HepG2 (cell line): Measurements from ENCODE around the gene FOXRED2. TPM values are rescaled to one million over a fixed set of nuclear protein-coding genes. Genes with fewer than 3 reads are reported as not detected.

Experiments used
- AGO1 ChIP-seq: fragments of 200-400 bp; formaldehyde crosslinking; IDR thresholded peaks from 2 replicates; pipeline ENCODE4 v1.6.1; 2017; ENCODE audit warnings: mild to moderate bottlenecking, low read depth, low read length, moderate library complexity; ENCODE audit not compliant: poor library complexity, severe bottlenecking
- ATRX ChIP-seq: sonication (generic); formaldehyde crosslinking; IDR thresholded peaks from 2 replicates; pipeline ENCODE4 v1.4.0; 2020; ENCODE audit warnings: missing genetic modification reagents, borderline replicate concordance
- JUND ChIP-seq: sonication (generic); formaldehyde crosslinking; IDR thresholded peaks from 2 replicates; pipeline ENCODE4 v1.8.0; 2022; ENCODE audit warnings: mild to moderate bottlenecking, missing genetic modification reagents
- KAT8 ChIP-seq: IDR thresholded peaks from 2 replicates; pipeline ENCODE4 v1.6.1; 2016; ENCODE audit warnings: missing genetic modification reagents, missing compliant biosample characterization
- POLR2G ChIP-seq: fragments of 200-400 bp; formaldehyde crosslinking; IDR thresholded peaks from 2 replicates; pipeline ENCODE4 v1.6.1; 2018; ENCODE audit warnings: mild to moderate bottlenecking, low read depth, low read length, moderate library complexity
- RARA ChIP-seq: IDR thresholded peaks from 2 replicates; pipeline ENCODE4 v1.6.1; 2016; ENCODE audit warnings: missing genetic modification reagents, missing compliant biosample characterization
- RARG ChIP-seq: sonication (generic); formaldehyde crosslinking; IDR thresholded peaks from 2 replicates; pipeline ENCODE4 v1.4.0; 2020; ENCODE audit warnings: low read depth, mild to moderate bottlenecking, missing genetic modification reagents
- RFXANK ChIP-seq: IDR thresholded peaks from 2 replicates; pipeline ENCODE4 v1.6.1; 2016
- SP5 ChIP-seq: IDR thresholded peaks from 2 replicates; pipeline ENCODE4 v1.6.1; 2016; ENCODE audit warnings: low read depth, borderline replicate concordance
- YEATS4 ChIP-seq: sonication (generic); formaldehyde crosslinking; IDR thresholded peaks from 2 replicates; pipeline ENCODE4 v1.4.0; 2020; ENCODE audit warnings: missing genetic modification reagents, borderline replicate concordance
- ZKSCAN5 ChIP-seq: sonication (generic); formaldehyde crosslinking; IDR thresholded peaks from 2 replicates; pipeline ENCODE4 v1.5.1; 2020; ENCODE audit warnings: mild to moderate bottlenecking, missing genetic modification reagents
- ZNF207 ChIP-seq: fragments of 450-650 bp; IDR thresholded peaks from 2 replicates; pipeline ENCODE4 v1.6.1; 2016; ENCODE audit warnings: antibody characterized with exemption, borderline replicate concordance
- ZNF468 ChIP-seq: sonication (generic); formaldehyde crosslinking; IDR thresholded peaks from 2 replicates; pipeline ENCODE4 v1.8.0; 2022; ENCODE audit warnings: mild to moderate bottlenecking, moderate library complexity, missing genetic modification reagents
- ZNF639 ChIP-seq: conservative IDR thresholded peaks from 2 replicates; pipeline ENCODE4 v1.6.1; 2018; ENCODE audit warnings: missing genetic modification reagents
- ZNF75D ChIP-seq: sonication (generic); formaldehyde crosslinking; IDR thresholded peaks from 2 replicates; pipeline ENCODE4 v1.8.1; 2023; ENCODE audit warnings: missing genetic modification reagents, mild to moderate bottlenecking, borderline replicate concordance
- ZNF790 ChIP-seq: sonication (generic); formaldehyde crosslinking; IDR thresholded peaks from 2 replicates; pipeline ENCODE4 v1.8.0; 2022; ENCODE audit warnings: missing genetic modification reagents, mild to moderate bottlenecking, borderline replicate concordance
- ZNF816 ChIP-seq: sonication (generic); formaldehyde crosslinking; IDR thresholded peaks from 2 replicates; pipeline ENCODE4 v1.8.0; 2022; ENCODE audit warnings: missing genetic modification reagents, mild to moderate bottlenecking, borderline replicate concordance
- polyA plus RNA-seq, 8 experiments: library from polyadenylated mRNA; depleted of rRNA in 3 of 8; stranded (reverse) in 7 of 8; unstranded in 1 of 8; fragments of >200 nt; fragmentation: Illumina TruSeq in 4 of 8; extraction: Trizol in 4 of 8; gene quantifications; 2 replicates each; pipeline versions ENCODE4 v1.2.1 to v1.2.3, GENCODE V29; 2011 to 2016; ENCODE audit warnings: low read depth in 4 of 8, missing spikeins in 1 of 8, mixed read lengths in 1 of 8; ENCODE audit not compliant: insufficient read depth in 1 of 8
- total RNA-seq, 5 experiments: library from RNA; depleted of rRNA; stranded (reverse); fragments of >200 nt; fragmentation: Illumina TruSeq; extraction: Trizol; gene quantifications; 2 replicates each; pipeline ENCODE4 v1.2.3, GENCODE V29; 2016; ENCODE audit warnings: low read depth in 1 of 5
- TF ChIP-seq, protein P1 (sequence below): sonication (generic); formaldehyde crosslinking; IDR thresholded peaks from 2 replicates; pipeline ENCODE4 v1.4.0; 2020; ENCODE audit warnings: missing genetic modification reagents, borderline replicate concordance
- TF ChIP-seq, protein P2 (sequence below): sonication (generic); formaldehyde crosslinking; conservative IDR thresholded peaks from 2 replicates; pipeline ENCODE4 v1.8.1; 2023; ENCODE audit warnings: missing genetic modification reagents
- TF ChIP-seq, protein P3 (sequence below): sonication (generic); formaldehyde crosslinking; IDR thresholded peaks from 2 replicates; pipeline ENCODE4 v1.8.0; 2022; ENCODE audit warnings: low read depth, missing genetic modification reagents

The FOXRED2 gene
- total and polyA plus RNA-seq, 2 of the 13 experiments (the other 11 are each of a cell fraction or from before 2014, with no cell fraction given) = 9.3 to 28.1 TPM

- TF ChIP-seq, protein P1, sequence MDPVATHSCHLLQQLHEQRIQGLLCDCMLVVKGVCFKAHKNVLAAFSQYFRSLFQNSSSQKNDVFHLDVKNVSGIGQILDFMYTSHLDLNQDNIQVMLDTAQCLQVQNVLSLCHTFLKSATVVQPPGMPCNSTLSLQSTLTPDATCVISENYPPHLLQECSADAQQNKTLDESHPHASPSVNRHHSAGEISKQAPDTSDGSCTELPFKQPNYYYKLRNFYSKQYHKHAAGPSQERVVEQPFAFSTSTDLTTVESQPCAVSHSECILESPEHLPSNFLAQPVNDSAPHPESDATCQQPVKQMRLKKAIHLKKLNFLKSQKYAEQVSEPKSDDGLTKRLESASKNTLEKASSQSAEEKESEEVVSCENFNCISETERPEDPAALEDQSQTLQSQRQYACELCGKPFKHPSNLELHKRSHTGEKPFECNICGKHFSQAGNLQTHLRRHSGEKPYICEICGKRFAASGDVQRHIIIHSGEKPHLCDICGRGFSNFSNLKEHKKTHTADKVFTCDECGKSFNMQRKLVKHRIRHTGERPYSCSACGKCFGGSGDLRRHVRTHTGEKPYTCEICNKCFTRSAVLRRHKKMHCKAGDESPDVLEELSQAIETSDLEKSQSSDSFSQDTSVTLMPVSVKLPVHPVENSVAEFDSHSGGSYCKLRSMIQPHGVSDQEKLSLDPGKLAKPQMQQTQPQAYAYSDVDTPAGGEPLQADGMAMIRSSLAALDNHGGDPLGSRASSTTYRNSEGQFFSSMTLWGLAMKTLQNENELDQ (CRISPR knock-in tag) = no peak
- no peak for TF ChIP-seq POLR2G
- no peak for TF ChIP-seq JUND (CRISPR knock-in tag)
- no peak for TF ChIP-seq YEATS4 (CRISPR knock-in tag)
- TF ChIP-seq ZNF207 = no peak
- TF ChIP-seq ZNF790 (CRISPR knock-in tag) = no peak
- no peak for TF ChIP-seq ZKSCAN5 (CRISPR knock-in tag)
- no peak for TF ChIP-seq ZNF468 (CRISPR knock-in tag)
- TF ChIP-seq RFXANK (CRISPR knock-in tag) = no peak
- no peak for TF ChIP-seq RARG (CRISPR knock-in tag)
- no peak for TF ChIP-seq SP5
- TF ChIP-seq ZNF639 (CRISPR knock-in tag) = no peak
- TF ChIP-seq ATRX (CRISPR knock-in tag) = no peak
- TF ChIP-seq RARA (CRISPR knock-in tag) = no peak
- no peak for TF ChIP-seq ZNF816 (CRISPR knock-in tag)
- TF ChIP-seq, protein P2, sequence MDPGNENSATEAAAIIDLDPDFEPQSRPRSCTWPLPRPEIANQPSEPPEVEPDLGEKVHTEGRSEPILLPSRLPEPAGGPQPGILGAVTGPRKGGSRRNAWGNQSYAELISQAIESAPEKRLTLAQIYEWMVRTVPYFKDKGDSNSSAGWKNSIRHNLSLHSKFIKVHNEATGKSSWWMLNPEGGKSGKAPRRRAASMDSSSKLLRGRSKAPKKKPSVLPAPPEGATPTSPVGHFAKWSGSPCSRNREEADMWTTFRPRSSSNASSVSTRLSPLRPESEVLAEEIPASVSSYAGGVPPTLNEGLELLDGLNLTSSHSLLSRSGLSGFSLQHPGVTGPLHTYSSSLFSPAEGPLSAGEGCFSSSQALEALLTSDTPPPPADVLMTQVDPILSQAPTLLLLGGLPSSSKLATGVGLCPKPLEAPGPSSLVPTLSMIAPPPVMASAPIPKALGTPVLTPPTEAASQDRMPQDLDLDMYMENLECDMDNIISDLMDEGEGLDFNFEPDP (CRISPR knock-in tag) = 0 out of 2 replicates have a peak, but pooled peaks have one; percentile 81
- TF ChIP-seq AGO1 = no peak
- TF ChIP-seq, protein P3, sequence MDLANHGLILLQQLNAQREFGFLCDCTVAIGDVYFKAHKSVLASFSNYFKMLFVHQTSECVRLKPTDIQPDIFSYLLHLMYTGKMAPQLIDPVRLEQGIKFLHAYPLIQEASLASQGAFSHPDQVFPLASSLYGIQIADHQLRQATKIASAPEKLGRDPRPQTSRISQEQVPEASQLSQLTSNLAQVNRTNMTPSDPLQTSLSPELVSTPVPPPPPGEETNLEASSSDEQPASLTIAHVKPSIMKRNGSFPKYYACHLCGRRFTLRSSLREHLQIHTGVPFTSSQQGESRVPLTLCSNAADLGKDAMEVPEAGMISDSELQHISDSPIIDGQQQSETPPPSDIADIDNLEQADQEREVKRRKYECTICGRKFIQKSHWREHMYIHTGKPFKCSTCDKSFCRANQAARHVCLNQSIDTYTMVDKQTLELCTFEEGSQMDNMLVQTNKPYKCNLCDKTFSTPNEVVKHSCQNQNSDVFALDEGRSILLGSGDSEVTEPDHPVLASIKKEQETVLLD (CRISPR knock-in tag) = no peak
- TF ChIP-seq ZNF75D (CRISPR knock-in tag) = no peak
- 0 out of 2 replicates have a peak, but pooled peaks have one; percentile 21 for TF ChIP-seq KAT8
Observed at GRCh38 chr22:36457688-36458450, 49.0 kb downstream of the FOXRED2 start (continued).
